ENCODE data around the gene PCDHGA9. TPM values are rescaled to one million over a fixed set of nuclear protein-coding genes. Genes with fewer than 3 reads are reported as not detected.
"Not testable (repeated sequence)": the region's sequence is repeated elsewhere in the genome, so short reads cannot be mapped to it uniquely, and the experiment has no call there.

PCDHGA9 gene
- total and polyA plus RNA-seq, 2 donors (not counting 3 experiments of a cell fraction or from before 2014, with no cell fraction given) = 1.1 to 3.9 TPM

GRCh38 chr5:141407790-141408505, 5.4 kb downstream of the PCDHGA9 start, which contains the start of gene PCDHGB6:
Gene PCDHGB6 (plus strand): TSS chr5:141408021. CDS start chr5:141408203, 182 bp downstream.
- dilution Hi-C loops (cut with MboI; ENCODE audit: extremely low pct_ligation_motif_present, low sequenced_read_pairs); H3K4me1 ChIP-seq (ENCODE audit: control insufficient read depth, extremely low read depth, insufficient read depth, low read length); H3K27ac ChIP-seq (ENCODE audit: insufficient read depth, low read depth, low read length); H3K9me3 ChIP-seq (replicated peaks; ENCODE audit: control insufficient read depth, insufficient read depth, low read length); intact Hi-C loops (cut with micrococcal nuclease); POLR2A ChIA-PET; H3K9ac ChIP-seq (replicated peaks; ENCODE audit: extremely low read depth, insufficient read depth, low read length); H3K9me1 ChIP-seq (replicated peaks; ENCODE audit: control insufficient read depth, extremely low read depth, insufficient read depth, low read length); H4K20me1 ChIP-seq (replicated peaks; ENCODE audit: control insufficient read depth, extremely low read depth, insufficient read depth, low read length); H3K79me2 ChIP-seq (ENCODE audit: control insufficient read depth, insufficient read depth, low read length); H3K36me3 ChIP-seq (ENCODE audit: control insufficient read depth in 2 of 2, extremely low read depth in 1 of 2, insufficient read depth in 2 of 2, low read length in 2 of 2): not testable (repeated sequence)
- peak; percentile 26 for TF ChIP-seq EZH2 (IDR thresholded peaks at IDR 0.05; ENCODE audit: borderline replicate concordance, low read depth, low read length, severe bottlenecking)
- peak; percentile 72 to 74 for TF ChIP-seq CTCF (IDR thresholded peaks at IDR 0.05; ENCODE audit: extremely low read depth in 1 of 2, insufficient read depth in 1 of 2, low read depth in 1 of 2, low read length in 2 of 2)
- H3K4me3 ChIP-seq (replicated peaks in 1 of 3; ENCODE audit: insufficient read depth in 1 of 3, low read depth in 1 of 3, low read length in 3 of 3) = peak within 1 kb of the TSS in 2 of 3 experiments; percentile 25 to 32
- FAIRE-seq (peak; percentile 73), DNase-seq (ENCODE audit: low read depth, low spot score) (peak; percentile 39)
- CTCF ChIA-PET = interaction anchor here (0.6 to 4.3 kb wide), 26 partner anchors 10 to 160 kb away, joined by 3 to 58 read pairs (median 4); partner anchors contain the start of genes PCDHGA1, PCDHGA11, PCDHGA12 and PCDHGA4
- BruUV-seq (replicated peaks) = TSS peak; percentile 18
- peak within 1 kb of the TSS; percentile 50 for H2AFZ ChIP-seq (ENCODE audit: low read depth, low read length)
- H3K4me2 ChIP-seq (ENCODE audit: insufficient read depth, low read length) = peak within 1 kb of the TSS; percentile 66
- H3K27me3 ChIP-seq (ENCODE audit: control insufficient read depth in 2 of 2, insufficient read depth in 2 of 2, low read length in 2 of 2) = peaks cover 53 to 80% of the 10 kb centered on the region in 2 experiments

All from endothelial cell of umbilical vein (primary cell).